Measurements from ENCODE around the gene SYT15. TPM values are rescaled to one million over a fixed set of nuclear protein-coding genes. Genes with fewer than 3 reads are reported as not detected.
A peak's percentile ranks its signal among the peaks of the same experiment; 100 is the strongest.

Gene SYT15
- total RNA-seq, 4 donors from 2014 or later = 0.32 to 0.80 (median 0.39) TPM

DNA sequence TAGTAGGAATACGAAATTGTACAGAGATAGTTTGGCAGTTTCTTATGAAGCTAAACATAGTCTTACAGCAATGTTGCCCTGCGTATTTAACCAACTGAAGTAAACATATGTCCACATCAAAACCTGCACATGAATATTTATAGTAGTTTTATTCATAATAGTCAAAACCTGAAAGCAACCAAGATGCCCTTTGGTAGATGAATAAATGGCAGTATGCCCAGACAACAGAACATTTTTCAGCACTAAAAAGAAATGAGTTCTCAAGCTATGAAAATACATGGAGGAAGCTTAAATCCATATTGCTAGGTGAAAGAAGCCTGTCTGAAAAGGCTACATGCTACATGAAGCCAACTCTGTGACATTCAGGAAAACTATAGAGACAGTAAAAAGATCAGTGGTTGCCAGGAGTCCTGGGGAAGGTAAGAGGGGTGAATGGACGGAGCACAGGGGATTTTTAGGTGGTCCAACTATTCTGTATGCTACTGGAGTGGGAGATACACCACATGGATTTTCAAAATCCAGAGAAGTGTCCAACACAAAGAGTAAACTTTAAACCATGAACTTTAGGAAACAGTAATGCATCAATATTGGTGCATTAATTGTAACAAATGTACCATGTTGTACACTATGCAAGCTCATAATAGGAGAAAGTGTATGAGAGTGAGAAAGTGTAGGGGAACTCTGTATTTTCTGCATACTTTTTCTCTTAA is 40.1 kb upstream of the SYT15 start:
- Histone ChIP-seq H3K27ac (peak overlapping the region in 2 of 4 donors; percentile 59 to 68), H3K36me3 (no peaks in the 10 kb centered on the region), H3K4me3 (no peak overlapping the region), H3K4me1 (peaks cover 18 to 35% (median 23%) of the 10 kb centered on the region in 4 donors), H3K9me3 (no peaks in the 10 kb centered on the region), H3K27me3 (peaks cover 6% of the 10 kb centered on the region)
- TF ChIP-seq POLR2A (IDR thresholded peaks at IDR 0.05) (no peak), POLR2AphosphoS5 (IDR thresholded peaks at IDR 0.05) (no peak), EP300 (IDR thresholded peaks at IDR 0.05; ENCODE audit: low read depth) (no peak)
- TF ChIP-seq, protein P1, sequence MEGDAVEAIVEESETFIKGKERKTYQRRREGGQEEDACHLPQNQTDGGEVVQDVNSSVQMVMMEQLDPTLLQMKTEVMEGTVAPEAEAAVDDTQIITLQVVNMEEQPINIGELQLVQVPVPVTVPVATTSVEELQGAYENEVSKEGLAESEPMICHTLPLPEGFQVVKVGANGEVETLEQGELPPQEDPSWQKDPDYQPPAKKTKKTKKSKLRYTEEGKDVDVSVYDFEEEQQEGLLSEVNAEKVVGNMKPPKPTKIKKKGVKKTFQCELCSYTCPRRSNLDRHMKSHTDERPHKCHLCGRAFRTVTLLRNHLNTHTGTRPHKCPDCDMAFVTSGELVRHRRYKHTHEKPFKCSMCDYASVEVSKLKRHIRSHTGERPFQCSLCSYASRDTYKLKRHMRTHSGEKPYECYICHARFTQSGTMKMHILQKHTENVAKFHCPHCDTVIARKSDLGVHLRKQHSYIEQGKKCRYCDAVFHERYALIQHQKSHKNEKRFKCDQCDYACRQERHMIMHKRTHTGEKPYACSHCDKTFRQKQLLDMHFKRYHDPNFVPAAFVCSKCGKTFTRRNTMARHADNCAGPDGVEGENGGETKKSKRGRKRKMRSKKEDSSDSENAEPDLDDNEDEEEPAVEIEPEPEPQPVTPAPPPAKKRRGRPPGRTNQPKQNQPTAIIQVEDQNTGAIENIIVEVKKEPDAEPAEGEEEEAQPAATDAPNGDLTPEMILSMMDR (IDR thresholded peaks at IDR 0.05) = no peak
- WGBS, 2 donors (ENCODE audit: low coverage in 1 of 2) = 66 to 68% methylated on average over 3 of the region's 3 CpGs
- in situ Hi-C loops (cut with MboI; ENCODE audit: low pct_ligation_motif_present in 1 of 4, low pct_unique_long_range_greater_than_20kb in 1 of 4, low sequenced_read_pairs in 3 of 4) (no loop called here), intact Hi-C loops (cut with DNase I; ENCODE audit: low total_unique reads) (no loop called here)
- DNase-seq = no peak

DNA sequence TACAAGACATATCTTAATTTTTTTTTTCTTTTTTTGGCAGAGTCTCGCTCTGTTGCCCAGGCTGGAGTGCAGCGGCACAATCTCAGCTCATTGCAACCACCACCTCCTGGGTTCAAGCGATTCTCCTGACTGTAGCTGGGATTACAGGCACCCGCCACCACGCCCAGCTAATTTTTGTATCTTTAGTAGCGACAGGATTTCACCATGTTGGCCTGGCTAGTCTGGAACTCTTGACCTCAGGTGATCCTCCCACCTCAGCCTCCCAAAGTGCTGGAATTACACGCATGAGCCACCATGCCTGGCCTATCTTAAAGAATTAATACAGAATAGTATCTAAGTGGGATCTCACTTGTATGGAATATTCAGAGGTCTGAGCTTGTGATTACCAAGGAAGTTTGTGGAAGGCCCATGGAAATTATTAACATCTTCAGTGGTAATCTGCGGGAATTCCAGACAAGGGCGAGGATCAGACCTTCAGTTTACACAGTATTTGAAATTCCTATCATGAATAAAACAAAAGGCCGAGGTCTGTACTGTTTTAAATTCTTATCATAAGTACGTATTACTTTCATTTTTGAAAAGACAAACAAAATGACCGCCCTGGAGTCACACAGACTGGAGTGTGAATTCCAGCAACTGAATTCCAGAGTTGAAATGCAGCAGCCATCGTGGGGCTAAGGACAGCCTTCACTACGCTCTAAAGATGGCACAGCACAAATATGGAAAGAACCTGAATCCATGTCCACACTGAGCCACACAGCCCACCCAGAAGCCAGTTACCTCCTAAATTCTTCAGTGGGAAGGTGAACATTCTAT is 39.1 kb upstream of the SYT15 start:
- peak overlapping the region; percentile 18 to 68 (median 60) for H3K27ac ChIP-seq
- intact Hi-C loops (cut with DNase I; ENCODE audit: low total_unique reads) = no loop called here
- in situ Hi-C loops (cut with MboI; ENCODE audit: low pct_ligation_motif_present in 1 of 4, low pct_unique_long_range_greater_than_20kb in 1 of 4, low sequenced_read_pairs in 3 of 4) = no loop called here
- 56 to 57% methylated on average over 14 of the region's 14 CpGs for WGBS, 2 donors (ENCODE audit: low coverage in 1 of 2)
- DNase-seq = peak; percentile 15
- H3K27me3 ChIP-seq = peaks cover 6% of the 10 kb centered on the region
- no peaks in the 10 kb centered on the region for H3K9me3 ChIP-seq
- no peak overlapping the region for H3K4me3 ChIP-seq
- H3K36me3 ChIP-seq = no peaks in the 10 kb centered on the region
- peaks cover 18 to 42% (median 26%) of the 10 kb centered on the region in 4 donors for H3K4me1 ChIP-seq
- no peak for TF ChIP-seq POLR2AphosphoS5 (IDR thresholded peaks at IDR 0.05)
- no peak for TF ChIP-seq POLR2A (IDR thresholded peaks at IDR 0.05)
- TF ChIP-seq EP300 (IDR thresholded peaks at IDR 0.05; ENCODE audit: low read depth) = no peak
- TF ChIP-seq, protein P1 (IDR thresholded peaks at IDR 0.05) = no peak

DNA sequence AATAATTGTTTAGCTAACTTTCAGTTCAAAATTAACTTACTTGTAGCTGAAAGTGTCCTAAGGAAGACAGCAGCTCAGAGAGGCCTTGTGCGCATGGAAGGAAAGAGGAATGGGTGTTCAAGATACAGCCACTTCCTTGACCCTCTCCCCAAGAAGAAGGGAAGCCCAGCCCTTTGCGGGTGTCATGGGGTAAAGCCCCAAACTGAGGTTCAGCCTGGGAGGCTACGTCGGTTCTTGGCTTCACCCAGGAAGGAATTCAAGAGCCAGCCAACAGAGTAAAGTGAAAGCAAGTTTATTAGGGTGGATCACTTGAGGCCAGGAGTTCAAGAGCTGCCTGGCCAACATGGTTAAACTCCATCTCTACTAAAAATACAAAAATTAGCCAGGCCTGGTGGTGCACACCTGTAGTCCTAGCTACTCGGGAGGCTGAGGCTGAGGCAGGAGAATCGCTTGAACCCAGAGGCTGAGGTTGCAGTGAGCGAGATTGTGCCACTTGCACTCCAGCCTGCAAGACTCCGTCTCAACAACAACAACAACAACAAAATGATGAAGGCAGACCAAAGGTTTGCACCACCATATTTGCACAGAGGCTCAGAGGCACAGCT is 38.4 kb upstream of the SYT15 start:
- Histone ChIP-seq H3K4me3 (no peak overlapping the region), H3K9me3 (no peaks in the 10 kb centered on the region), H3K4me1 (peaks cover 18 to 44% (median 28%) of the 10 kb centered on the region in 4 donors), H3K27ac (peak overlapping the region; percentile 18 to 68 (median 60)), H3K36me3 (no peaks in the 10 kb centered on the region), H3K27me3 (peaks cover 6% of the 10 kb centered on the region)
- WGBS, 2 donors (ENCODE audit: low coverage in 1 of 2) = 89 to 100% methylated on average over 1 to 8 of the region's 8 CpGs
- TF ChIP-seq POLR2AphosphoS5 (IDR thresholded peaks at IDR 0.05) = no peak
- no peak for TF ChIP-seq EP300 (IDR thresholded peaks at IDR 0.05; ENCODE audit: low read depth)
- TF ChIP-seq, protein P1 (IDR thresholded peaks at IDR 0.05) = no peak
- no peak for TF ChIP-seq POLR2A (IDR thresholded peaks at IDR 0.05)
- in situ Hi-C loops (cut with MboI; ENCODE audit: low pct_ligation_motif_present in 1 of 4, low pct_unique_long_range_greater_than_20kb in 1 of 4, low sequenced_read_pairs in 3 of 4) = no loop called here
- intact Hi-C loops (cut with DNase I; ENCODE audit: low total_unique reads) = no loop called here
- DNase-seq = peak; percentile 15
